T-helper 9 cell (primary cell): Measurements from ENCODE around the gene CACNA1C.

Source experiments
- DNase-seq: peaks from one replicate; pipeline ENCODE4 v3.0.0-alpha.2; 2020

CACNA1C gene

GRCh38 chr12:2687058-2687457 lies 634.3 kb downstream of the CACNA1C start:
- no peak for DNase-seq

GRCh38 chr12:2687726-2688125 lies 634.9 kb downstream of the CACNA1C start:
- no peak for DNase-seq

GRCh38 chr12:2688381-2688931 lies 635.7 kb downstream of the CACNA1C start:
- no peak for DNase-seq

GRCh38 chr12:2689393-2689792 lies 636.6 kb downstream of the CACNA1C start:
- no peak for DNase-seq

- no peak for DNase-seq
Measured at GRCh38 chr12:2689879-2690278, 637.1 kb downstream of the CACNA1C start.

- no peak for DNase-seq
Measured at GRCh38 chr12:2690348-2691005, 637.7 kb downstream of the CACNA1C start.

GRCh38 chr12:2691006-2691344 lies 638.2 kb downstream of the CACNA1C start:
- DNase-seq: peak; percentile 31

- DNase-seq: peak; percentile 21
Measured at GRCh38 chr12:2691345-2692071, 638.7 kb downstream of the CACNA1C start.

GRCh38 chr12:2692080-2692479 lies 639.3 kb downstream of the CACNA1C start:
- no peak for DNase-seq

- no peak for DNase-seq
Measured at GRCh38 chr12:2693244-2693860, 640.6 kb downstream of the CACNA1C start.

GRCh38 chr12:2693980-2694610 lies 641.3 kb downstream of the CACNA1C start:
- no peak for DNase-seq

- DNase-seq: no peak
Measured at GRCh38 chr12:2696136-2696535, 643.3 kb downstream of the CACNA1C start.

GRCh38 chr12:2697057-2697800 lies 644.4 kb downstream of the CACNA1C start:
- no peak for DNase-seq

- no peak for DNase-seq
Measured at GRCh38 chr12:2698566-2698965, 645.8 kb downstream of the CACNA1C start.

GRCh38 chr12:2710701-2711100 lies 657.9 kb downstream of the CACNA1C start:
- DNase-seq: no peak

GRCh38 chr12:2719392-2719791 lies 666.6 kb downstream of the CACNA1C start:
- no peak for DNase-seq

- no peak for DNase-seq
Measured at GRCh38 chr12:2722806-2723205, 670.0 kb downstream of the CACNA1C start.

- no peak for DNase-seq
Measured at GRCh38 chr12:2732290-2732689, 679.5 kb downstream of the CACNA1C start.

GRCh38 chr12:2733493-2734355 lies 680.9 kb downstream of the CACNA1C start:
- no peak for DNase-seq

- DNase-seq: no peak
Measured at GRCh38 chr12:2735432-2735831, 682.6 kb downstream of the CACNA1C start.

- no peak for DNase-seq
Measured at GRCh38 chr12:2737656-2738241, 685.0 kb downstream of the CACNA1C start.
